NCI-H526 (cell line): Measurements from ENCODE around the gene DIPK1A.
"Not testable (repeated sequence)": the region's sequence is repeated elsewhere in the genome, so short reads cannot be mapped to it uniquely, and the experiment has no call there.

Experiments
- DNase-seq, 2 experiments: peaks; one replicate each; lab custom pipeline; 2025; lab: John Stamatoyannopoulos, UW

Gene DIPK1A

DNA sequence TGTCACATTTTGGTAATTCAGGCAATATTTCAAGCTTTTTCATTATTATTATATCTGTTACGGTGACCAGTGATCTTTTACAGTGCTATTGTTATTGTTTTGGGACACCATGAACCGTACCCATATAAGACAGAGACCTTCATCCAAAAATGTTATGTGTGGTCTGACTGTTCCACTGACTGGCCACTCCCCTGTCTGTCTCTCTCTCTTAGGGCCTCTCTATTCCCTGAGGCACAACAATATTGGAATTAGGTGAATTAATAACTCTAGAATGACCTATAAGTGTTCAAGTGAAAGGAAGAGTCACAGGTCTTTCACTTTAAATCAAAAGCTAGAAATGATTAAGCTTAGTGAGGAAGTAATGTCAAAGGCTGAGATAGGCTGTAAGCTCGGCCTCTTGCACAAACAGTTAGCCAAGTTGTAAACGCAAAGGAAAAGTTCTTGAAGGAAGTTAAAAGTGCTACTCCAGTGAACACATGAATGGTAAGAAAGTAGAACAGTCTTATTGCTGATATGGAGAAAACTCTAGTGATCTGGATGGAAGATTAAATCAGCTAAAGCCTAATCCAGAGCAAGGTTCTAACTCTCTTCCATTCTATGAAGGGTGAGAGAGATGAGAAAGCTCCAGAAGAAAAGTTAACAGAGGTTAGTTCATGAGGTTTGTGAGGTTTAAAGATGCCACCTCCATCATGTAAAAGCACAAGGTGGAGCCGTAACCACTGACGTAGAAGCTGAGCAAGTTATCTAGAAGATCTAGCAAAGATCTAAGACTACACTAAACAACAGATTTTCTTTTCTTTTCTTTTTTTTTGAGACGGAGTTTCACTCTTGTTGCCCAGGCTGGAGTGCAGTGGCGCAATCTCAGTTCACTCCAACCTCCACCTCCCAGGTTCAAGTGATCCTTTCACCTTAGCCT lies 19.7 kb upstream of the DIPK1A start:
- DNase-seq: no peak

- no peak for DNase-seq
Measured at GRCh38 chr1:92975551-92976232, 14.4 kb upstream of the DIPK1A start.

- not testable (repeated sequence) for DNase-seq
Measured at GRCh38 chr1:92974112-92974511, 12.8 kb upstream of the DIPK1A start.

DNA sequence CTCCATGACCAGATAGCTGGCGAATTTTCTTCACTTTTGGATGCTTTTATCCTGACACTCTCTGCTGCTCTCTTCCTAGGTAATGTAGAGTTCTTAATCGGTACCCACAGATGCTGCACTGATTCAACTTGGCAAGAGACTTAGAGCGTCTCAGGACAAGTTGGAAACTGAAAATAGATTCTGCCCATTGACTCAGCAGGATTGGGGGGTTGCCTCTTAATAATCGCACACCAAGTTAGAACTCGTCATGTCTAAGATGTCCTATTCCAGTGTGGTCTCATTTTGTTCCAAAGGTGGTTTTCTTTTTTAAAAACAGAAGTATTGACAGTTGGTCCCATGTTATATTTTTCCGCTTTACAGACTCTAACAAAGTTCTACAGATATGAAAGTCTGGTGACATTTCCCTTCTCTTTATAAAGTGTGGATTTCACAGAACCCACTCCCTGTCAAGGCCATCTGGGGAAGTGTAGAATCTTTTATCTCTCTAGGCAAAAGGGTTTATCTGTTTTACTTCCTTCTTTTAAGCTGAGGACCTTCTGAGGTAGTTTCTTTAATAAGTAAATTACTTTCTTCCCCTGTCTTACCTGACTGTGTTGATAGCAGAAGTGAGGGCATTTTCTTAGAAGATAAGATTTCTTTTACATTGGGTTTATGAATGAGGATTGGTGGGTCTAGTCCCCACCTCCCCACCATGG lies 12.1 kb upstream of the DIPK1A start:
- no peak for DNase-seq

DNA sequence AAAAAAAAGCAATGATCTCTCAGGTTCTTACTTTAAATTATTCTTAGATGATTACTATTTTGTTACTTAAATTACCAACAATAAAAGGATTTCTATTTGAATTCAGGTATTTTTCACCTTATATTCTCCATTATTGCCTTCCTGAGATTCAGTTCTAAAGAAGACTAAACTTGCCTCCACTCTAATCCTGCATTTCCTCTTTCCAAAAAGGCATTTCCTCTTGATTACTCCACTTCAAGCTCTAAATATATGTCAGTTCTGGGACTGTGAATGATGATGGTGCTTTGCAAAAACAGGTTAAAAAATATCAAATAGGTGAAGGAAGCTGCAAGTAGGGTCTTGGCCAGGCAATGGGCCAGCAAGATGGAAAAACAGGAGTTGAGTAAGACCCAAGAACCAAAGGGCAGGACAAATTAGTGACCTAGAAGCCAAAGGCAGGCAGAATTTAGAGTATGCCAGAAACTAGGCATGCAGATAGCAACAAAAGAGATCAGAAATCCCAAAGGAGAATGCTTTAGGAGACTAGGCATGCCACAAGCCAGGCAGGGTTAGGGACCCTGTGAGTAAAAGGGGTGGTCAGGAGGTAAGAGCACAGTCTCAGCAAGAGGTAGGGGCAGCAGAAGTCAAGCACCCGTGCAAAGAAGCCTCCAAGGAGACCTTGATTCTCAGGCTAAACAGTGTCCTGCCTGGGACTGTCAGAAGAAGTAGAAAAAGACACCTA lies 11.3 kb upstream of the DIPK1A start:
- no peak for DNase-seq

DNA sequence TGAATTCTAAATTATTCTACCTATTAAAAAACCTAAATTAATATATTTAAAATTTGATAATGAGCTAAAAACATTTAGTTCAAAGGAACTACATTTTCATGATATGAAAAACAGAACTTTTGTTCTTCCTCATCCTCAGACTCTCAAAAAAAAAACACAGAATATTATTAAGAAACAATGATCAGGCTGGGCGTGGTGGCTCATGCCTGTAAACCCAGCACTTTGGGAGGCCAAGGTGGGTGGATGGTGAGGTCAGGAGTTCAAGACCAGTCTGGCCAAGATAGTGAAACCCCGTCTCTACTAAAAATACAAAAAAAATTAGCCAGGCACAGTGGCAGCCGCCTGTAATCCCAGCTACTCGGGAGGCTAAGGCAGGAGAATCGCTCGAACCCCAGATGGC lies 10.7 kb upstream of the DIPK1A start:
- not testable (repeated sequence) for DNase-seq

GRCh38 chr1:92970990-92971689 lies 9.9 kb upstream of the DIPK1A start:
- DNase-seq: no peak

DNA sequence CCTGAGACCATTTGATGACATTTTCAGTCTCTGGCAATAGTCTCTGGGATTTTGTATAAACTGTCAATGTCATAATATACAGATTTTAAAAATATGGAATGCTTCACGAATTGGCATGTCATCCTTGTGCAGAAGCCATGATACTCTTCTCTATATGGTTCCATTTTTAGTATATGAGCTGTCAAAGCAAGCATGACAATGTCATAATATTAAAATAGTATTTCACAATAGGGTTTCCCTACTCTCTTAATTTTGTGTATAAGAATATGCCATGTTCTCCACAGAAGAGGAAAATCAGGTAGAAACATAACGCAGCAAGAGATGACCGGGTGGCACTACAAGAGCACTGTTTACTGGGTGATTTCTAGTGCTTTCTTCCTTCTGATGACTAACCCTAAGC lies 8.3 kb upstream of the DIPK1A start:
- DNase-seq: no peak

DNA sequence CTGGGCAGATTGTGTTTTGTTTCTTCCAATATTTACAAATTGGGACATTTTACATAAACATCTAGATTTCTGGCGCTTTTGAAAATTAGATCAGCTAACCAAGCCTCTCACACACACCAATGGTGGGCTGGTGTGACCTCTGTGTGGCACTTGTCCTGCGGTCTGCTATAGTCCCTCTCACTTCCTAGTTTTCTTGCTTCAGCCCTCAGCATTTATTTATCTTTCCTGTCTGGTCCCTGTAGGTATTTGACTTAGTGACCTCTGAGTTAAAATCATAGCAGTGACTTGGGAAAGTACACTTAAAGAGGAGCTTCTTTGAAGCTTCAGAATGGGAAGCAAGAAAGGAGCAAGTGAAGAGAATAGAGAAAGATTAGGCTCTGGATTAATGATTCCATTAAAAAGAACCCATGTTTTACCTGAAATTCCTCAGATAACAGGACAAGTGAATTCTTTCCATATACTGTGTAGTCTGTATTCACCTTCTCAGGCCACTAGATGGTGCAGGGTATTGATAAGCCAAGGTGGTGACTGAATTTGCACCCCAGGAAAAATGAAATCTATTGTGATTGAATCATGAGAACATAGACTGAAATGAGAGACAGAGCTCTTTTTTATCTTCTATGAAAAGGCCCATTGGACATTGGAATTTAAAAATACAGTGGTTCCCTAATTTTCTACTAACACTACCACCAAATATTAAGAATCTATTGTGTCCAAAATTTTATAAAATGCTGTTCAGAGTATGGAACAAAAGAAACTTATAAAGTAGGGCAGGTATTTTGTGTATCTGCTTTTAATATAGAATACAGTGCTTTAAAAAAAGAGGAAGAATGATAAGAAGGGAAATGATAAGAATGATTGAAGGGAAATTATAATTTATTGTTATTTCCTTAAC lies 7.1 kb upstream of the DIPK1A start:
- peak in 1 of 2 experiments; percentile 14 for DNase-seq

DNA sequence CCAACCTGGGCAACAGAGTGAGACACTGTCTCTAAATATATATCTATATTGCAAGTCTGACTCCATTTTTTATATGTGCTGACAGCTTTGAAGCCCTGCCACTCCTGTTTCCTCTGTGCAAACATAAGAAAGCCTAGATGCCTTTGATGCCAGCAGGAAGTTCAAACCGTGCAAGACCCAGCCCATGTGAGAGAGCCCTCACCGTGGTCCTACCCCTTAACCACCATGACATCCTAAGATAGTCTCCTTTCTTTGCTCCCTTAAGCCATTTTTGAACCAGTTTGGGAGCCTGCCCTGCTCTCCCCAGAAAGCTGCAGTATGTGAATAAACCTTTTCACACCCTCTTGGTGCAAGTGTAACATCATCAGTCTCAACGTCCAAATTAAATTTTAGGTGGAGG lies 3.7 kb upstream of the DIPK1A start:
- no peak for DNase-seq

DNA sequence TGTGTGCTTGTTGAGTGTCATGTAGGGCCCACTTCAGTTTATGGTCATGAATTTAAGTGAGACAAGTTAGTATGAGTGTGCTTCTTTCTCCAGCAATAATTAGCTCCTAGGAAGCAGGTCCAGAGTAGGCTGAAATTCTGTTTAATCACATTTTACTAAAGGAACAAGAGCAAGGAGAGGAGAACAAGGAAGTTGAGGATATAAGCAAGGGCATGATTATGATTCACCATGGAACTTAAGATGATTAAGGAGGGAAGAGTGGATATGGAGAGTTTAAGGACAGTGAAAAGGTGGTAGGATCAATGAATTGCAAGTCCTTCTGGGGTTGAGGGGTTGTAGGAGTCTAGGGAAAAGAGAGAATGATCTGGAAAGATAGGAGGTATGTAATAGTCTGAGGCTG lies 3.1 kb upstream of the DIPK1A start:
- DNase-seq: no peak

GRCh38 chr1:92961896-92962752 lies 862 bp upstream of the DIPK1A start:
- DNase-seq: peak in 1 of 2 experiments; percentile 70

DNA sequence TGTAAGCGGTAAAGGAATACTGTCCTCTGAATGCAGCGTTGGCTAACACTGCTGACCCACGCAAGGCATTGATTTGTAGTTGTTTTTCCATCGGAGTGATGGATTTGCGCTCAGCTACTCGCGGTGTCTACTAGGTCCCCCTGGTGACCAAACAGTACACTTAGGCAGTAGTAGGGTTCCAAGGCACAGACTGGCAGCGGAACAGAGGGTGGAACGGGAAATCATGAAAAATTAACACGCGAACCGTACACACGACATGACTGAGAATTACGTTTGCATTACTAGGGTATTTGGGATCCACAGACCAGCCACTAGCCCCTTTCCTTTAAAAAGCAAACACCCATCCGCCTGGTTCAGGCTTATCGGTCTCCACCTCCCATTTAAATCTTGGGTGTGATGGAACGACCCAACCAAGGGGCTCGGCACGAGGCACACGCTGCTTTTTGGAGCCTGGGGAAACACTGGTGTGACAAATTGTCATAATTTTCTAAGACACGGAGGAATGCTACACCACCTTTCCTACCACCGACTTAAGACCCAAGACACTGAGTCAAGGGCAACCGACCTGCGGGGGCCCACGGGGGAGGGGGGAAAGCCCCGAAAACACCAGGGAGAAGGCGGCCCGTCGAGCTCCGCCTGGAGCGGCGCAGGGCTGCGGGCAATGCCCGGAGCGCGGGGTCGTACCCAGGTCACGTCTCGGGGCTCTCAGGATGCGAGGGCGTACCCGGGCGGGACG lies 699 bp downstream of the DIPK1A start:
- DNase-seq: peak; percentile 45 to 80

- no peak for DNase-seq
Measured at GRCh38 chr1:92958203-92958970, 2.9 kb downstream of the DIPK1A start.

DNA sequence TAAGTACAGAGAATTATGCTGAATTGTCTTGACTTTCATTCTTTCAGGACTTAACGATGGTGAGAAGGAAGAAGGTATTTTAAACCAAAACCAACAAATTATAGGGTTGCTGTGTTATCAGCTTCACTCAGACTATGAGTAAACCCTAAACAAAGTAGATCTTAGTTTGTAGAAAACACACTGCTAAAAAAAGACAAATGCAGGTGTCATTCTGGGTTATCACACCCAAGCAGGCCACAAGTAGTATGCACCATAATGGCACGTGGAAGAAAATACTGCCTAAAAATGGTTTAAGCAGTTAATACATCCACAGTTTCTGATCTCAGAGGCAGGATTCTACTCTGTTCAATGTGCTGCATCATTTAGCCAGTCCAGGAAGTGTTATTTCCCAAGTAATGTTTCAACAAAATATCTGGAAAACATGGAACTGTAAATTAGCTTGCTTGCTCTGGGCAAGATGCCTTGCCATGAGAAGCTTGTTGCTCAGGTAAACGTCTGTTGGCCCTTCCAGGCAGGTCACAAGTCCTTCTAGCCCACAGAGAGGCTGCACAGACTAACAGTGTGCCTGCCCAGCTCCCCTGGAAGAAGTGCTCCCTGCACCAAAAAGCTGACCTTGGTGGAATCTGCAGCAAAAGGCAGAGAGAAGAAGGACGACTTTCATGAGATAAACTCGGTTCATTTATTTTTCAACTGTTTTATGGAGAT lies 4.1 kb downstream of the DIPK1A start:
- no peak for DNase-seq

DNA sequence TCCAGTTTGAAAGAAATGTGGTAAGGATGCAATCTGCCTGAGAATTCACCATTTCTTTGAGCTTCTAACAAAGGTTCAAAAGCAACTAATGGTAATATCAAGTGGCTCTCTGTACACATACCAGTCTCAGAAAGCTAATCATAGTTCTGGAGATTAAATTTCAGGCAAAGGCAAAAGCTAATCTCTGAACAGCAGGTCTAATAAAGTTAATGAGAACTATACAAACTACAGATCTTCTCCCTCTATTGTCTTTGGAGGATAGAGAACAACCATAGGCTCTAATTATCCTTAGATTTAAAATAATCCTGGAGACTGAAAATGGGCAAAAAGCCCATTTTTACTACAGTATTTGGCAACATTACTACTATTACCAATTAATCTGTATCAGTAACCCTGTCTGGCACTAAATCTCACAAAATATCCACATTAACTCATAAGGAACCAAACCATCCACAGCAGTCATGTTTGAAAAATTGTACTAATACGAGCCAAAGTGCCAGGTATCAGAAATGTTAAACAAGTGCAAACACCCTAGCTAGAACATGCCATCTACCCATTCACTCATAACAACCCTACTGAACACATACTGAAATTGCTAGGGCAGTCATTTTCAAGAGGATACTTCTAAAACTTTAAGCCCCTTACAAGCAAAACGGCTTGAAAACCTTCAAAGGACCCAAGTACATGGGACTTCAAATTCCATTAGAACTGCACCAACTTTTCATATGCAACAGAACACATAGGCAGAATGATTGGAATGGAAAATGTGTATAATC lies 4.8 kb downstream of the DIPK1A start:
- no peak for DNase-seq
